CD8-positive, alpha-beta memory T cell (primary cell): ENCODE results near the gene TLE1. TPM values are rescaled to one million over a fixed set of nuclear protein-coding genes. Genes with fewer than 3 reads are reported as not detected.
A peak's percentile ranks its signal among the peaks of the same experiment; 100 is the strongest.

Source experiments
- CTCF ChIA-PET: fragments of 350-600 bp; sonication (Branson Sonifier 250); formaldehyde crosslinking; loops from one replicate; lab custom pipeline; 2021; ENCODE audit warnings: antibody characterized with exemption; lab: Charles Lee
- POLR2A ChIA-PET: fragments of 350-600 bp; sonication (Branson Sonifier 250); formaldehyde crosslinking; loops from one replicate; lab custom pipeline; 2021; ENCODE audit warnings: antibody characterized with exemption; lab: Charles Lee
- DNase-seq, 5 donors: peaks; one replicate each; pipeline versions ENCODE4 v3.0.0 to v3.0.0-alpha.2; 2020 to 2022; ENCODE audit warnings: mixed read lengths in 1 of 5
- H3K27ac ChIP-seq: one replicate; pipeline ENCODE4 v1.7.0; 2013; ENCODE audit warnings: low read depth, mild to moderate bottlenecking, low read length, moderate library complexity
- H3K27me3 ChIP-seq: 2 replicates; pipeline ENCODE4 v1.7.0; 2013; ENCODE audit warnings: low read length, mild to moderate bottlenecking; ENCODE audit not compliant: insufficient read depth, poor library complexity, severe bottlenecking
- H3K36me3 ChIP-seq: 2 replicates; pipeline ENCODE4 v1.7.0; 2013; ENCODE audit warnings: mild to moderate bottlenecking, low read length, moderate library complexity; ENCODE audit not compliant: insufficient read depth
- H3K4me1 ChIP-seq: 2 replicates; pipeline ENCODE4 v1.7.0; 2013; ENCODE audit warnings: mild to moderate bottlenecking, low read length, moderate library complexity; ENCODE audit not compliant: insufficient read depth
- H3K4me3 ChIP-seq: 2 replicates; pipeline ENCODE4 v1.7.0; 2013; ENCODE audit warnings: mild to moderate bottlenecking, low read length
- H3K9me3 ChIP-seq: 2 replicates; pipeline ENCODE4 v1.7.0; 2013; ENCODE audit warnings: mild to moderate bottlenecking, low read length
- H3K27ac Mint-ChIP-seq, 8 donors: one replicate each; pipeline ENCODE4 v1.8.0; 2020 to 2021; ENCODE audit warnings: mixed read lengths in 8 of 8, mild to moderate bottlenecking in 6 of 8, inconsistent platforms in 3 of 8, moderate library complexity in 3 of 8
- H3K27me3 Mint-ChIP-seq, 2 donors: one replicate each; pipeline ENCODE4 v1.8.0; 2020 to 2021; ENCODE audit warnings: mixed read lengths in 2 of 2, mild to moderate bottlenecking in 1 of 2, moderate library complexity in 1 of 2
- H3K36me3 Mint-ChIP-seq, 3 donors: one replicate each; pipeline ENCODE4 v1.8.0; 2020 to 2021; ENCODE audit warnings: mixed read lengths in 3 of 3, inconsistent platforms in 1 of 3, mild to moderate bottlenecking in 1 of 3
- H3K4me1 Mint-ChIP-seq, 3 donors: one replicate each; pipeline ENCODE4 v1.8.0; 2020 to 2021; ENCODE audit warnings: mixed read lengths in 3 of 3, inconsistent platforms in 1 of 3, mild to moderate bottlenecking in 1 of 3
- H3K4me3 Mint-ChIP-seq, 7 donors: one replicate each; pipeline ENCODE4 v1.8.0; 2020 to 2021; ENCODE audit warnings: mixed read lengths in 7 of 7, mild to moderate bottlenecking in 6 of 7, moderate library complexity in 4 of 7, inconsistent platforms in 2 of 7
- H3K9me3 Mint-ChIP-seq, 5 donors: one replicate each; pipeline ENCODE4 v1.8.0; 2020 to 2022; ENCODE audit warnings: mixed read lengths in 5 of 5, mild to moderate bottlenecking in 3 of 5, moderate library complexity in 2 of 5, inconsistent platforms in 1 of 5
- polyA plus RNA-seq: library from polyadenylated mRNA; unstranded; fragments of 300-500 nt; fragmentation: Illumina TruSeq; gene quantifications from one replicate; pipeline ENCODE4 v1.2.3, GENCODE V29; 2021
- total RNA-seq, 2 experiments: library from RNA; stranded (reverse); gene quantifications; one replicate each; pipeline ENCODE4 v1.2.3, GENCODE V29; 2021

The TLE1 gene
- total and polyA plus RNA-seq, 3 experiments from 2014 or later = 0.13 to 25.1 (median 0.33) TPM

DNA sequence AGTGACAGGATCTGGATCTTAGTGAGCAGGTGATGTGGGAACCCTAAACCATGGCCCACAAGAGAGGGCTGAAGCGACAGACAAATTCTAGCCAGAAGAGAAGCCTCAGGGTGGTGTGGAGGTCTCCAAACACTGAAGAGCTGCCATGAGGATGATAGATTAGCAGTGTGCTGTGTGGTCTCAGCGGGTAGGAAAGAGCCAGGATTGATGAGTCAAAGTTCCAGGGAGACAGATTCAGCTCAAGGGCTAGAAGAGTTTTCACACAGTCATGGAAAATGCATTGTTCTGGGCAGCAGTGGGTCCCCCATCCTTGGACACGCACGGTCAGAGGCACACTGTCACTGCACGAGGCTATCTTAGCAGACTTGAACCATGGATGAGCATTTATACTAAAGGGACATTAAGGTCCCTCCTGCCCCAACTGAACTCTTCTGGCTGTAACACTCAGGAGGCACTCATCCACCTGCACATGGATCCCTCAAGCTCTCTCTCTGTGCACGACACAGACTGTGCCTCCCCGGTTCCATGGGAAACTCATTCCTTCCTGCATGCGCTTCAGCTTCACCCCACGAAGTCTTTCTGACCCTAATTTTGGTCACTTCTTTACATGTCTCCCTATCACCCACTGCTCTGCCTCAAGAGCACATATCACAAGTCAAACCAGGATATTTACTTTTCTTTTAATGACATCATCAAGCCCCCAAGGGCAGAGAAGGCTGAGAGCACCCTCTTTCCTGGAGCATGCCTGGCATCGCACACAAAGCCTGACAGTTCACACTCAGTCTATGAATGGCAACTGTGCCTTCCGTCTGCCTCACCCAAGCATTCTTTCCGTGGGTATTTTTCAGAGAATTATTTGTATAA, 84.8 kb downstream of the TLE1 start:
- no peak overlapping the region for H3K4me3 ChIP-seq
- peaks cover 0 to 13% (median 0%) of the 10 kb centered on the region in 5 donors for H3K9me3 Mint-ChIP-seq
- peaks cover 0 to 14% (median 10%) of the 10 kb centered on the region in 3 donors for H3K36me3 Mint-ChIP-seq
- no peaks in the 10 kb centered on the region for H3K4me1 Mint-ChIP-seq
- ChIA-PET POLR2A (no interaction called here), CTCF (no interaction called here)
- no peaks in the 10 kb centered on the region for H3K27me3 ChIP-seq
- DNase-seq = no peak
- H3K9me3 ChIP-seq = no peaks in the 10 kb centered on the region
- no peaks in the 10 kb centered on the region for H3K36me3 ChIP-seq
- no peak overlapping the region for H3K4me3 Mint-ChIP-seq
- no peaks in the 10 kb centered on the region for H3K27me3 Mint-ChIP-seq
- H3K4me1 ChIP-seq = no peaks in the 10 kb centered on the region
- no peak overlapping the region for H3K27ac ChIP-seq
- H3K27ac Mint-ChIP-seq = peak overlapping the region in 2 of 8 donors; percentile 6 to 59

DNA sequence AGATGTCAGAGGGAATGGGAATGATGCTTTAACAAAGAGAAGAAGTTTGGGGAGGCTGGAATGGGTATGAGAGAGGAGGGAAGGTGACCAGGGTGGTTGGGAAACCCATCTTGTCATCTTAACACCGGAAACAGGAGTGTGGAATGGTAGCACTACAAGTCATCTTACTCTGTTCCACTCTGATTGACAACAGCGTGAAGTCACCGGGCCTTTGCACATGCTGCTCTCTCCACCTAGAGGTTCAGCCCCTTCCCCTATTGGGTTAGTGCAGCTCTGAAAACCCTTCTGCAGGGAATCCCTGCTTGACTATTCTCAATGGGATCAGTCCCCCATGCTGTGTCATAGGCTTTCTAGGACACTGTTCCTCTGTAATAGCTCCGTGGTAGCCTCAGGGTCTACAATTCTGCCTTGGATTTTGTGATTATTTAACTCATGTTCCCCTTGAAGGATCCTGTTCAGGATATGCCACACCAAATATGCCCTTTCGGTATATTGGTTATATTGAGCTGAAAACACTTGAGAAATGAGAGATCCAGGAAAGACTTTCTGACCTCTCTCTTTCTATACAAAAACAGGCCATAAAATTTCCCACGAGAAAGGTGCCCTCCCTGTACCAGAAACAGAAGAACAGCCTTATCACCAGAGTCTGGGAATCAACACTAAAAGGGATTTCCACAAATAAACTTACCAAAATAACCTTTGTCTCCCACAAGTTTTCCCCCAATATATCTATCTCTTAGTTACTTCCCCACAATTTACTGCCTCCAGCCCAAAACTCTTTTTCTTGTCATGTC, 86.3 kb downstream of the TLE1 start:
- Histone ChIP-seq H3K4me3 (no peak overlapping the region), H3K4me1 (no peaks in the 10 kb centered on the region), H3K9me3 (no peaks in the 10 kb centered on the region), H3K27me3 (no peaks in the 10 kb centered on the region), H3K36me3 (no peaks in the 10 kb centered on the region), H3K27ac (no peak overlapping the region)
- CTCF ChIA-PET = no interaction called here
- H3K4me1 Mint-ChIP-seq = peaks cover 0 to 7% (median 3%) of the 10 kb centered on the region in 3 donors
- peaks cover 0 to 13% (median 0%) of the 10 kb centered on the region in 5 donors for H3K9me3 Mint-ChIP-seq
- H3K27me3 Mint-ChIP-seq = no peaks in the 10 kb centered on the region
- POLR2A ChIA-PET = no interaction called here
- H3K27ac Mint-ChIP-seq = peak overlapping the region in 1 of 8 donors; percentile 5
- no peak for DNase-seq
- H3K4me3 Mint-ChIP-seq = no peak overlapping the region
- H3K36me3 Mint-ChIP-seq = peaks cover 0 to 14% (median 9%) of the 10 kb centered on the region in 3 donors

DNA sequence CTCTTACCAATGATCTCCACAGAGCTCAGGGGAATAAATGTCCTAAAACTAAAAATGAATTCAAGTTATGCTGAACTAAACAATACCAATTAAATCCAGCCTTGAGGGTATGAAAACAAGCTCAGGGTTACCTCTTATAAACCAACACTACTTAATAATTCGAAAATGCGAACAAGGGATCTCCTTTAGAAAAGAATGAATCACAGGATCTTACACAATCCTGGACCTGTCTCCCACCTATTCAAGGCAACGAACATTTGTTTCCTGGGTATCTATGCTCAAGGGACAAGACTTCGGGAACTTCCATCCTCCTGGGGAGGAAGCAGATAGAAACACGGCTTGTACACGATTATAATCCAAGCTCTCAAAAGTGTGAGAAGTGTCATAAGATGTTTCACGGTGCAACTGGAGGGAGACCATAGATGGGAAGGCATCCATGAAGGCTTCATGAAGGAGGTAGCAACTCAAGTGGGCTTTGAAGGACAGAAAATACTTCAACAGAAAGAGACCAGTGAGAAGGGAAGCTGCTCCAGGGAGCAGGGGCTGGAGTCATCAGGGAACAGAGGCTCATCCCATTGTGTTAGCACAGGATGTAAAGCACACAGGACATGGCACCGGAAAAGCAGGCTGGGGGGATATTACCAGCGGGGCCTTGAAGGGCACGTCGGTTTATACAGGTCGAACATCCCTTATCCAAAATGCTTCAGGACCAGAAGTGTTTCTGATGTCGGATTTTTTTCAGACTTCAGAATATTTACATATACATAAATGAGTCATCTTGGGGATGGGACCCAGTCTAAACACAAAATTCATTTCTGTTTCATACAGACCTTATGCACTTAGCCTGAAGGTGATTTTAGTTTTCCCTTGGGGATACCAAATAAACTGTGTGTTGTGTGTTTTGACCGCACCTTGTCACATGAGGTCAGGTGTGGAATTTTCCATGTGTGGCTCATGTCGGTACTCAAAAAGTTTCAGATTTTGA, 87.4 kb downstream of the TLE1 start:
- no peak for DNase-seq
- Mint-ChIP-seq H3K27ac (peak overlapping the region in 1 of 8 donors; percentile 36), H3K27me3 (no peaks in the 10 kb centered on the region), H3K36me3 (peaks cover 0 to 7% (median 6%) of the 10 kb centered on the region in 3 donors), H3K9me3 (peaks cover 0 to 9% (median 0%) of the 10 kb centered on the region in 5 donors), H3K4me1 (peaks cover 0 to 14% (median 10%) of the 10 kb centered on the region in 3 donors), H3K4me3 (no peak overlapping the region)
- Histone ChIP-seq H3K36me3 (no peaks in the 10 kb centered on the region), H3K9me3 (no peaks in the 10 kb centered on the region), H3K4me1 (no peaks in the 10 kb centered on the region), H3K27me3 (no peaks in the 10 kb centered on the region), H3K4me3 (no peak overlapping the region), H3K27ac (no peak overlapping the region)
- CTCF ChIA-PET = no interaction called here
- POLR2A ChIA-PET = no interaction called here

DNA sequence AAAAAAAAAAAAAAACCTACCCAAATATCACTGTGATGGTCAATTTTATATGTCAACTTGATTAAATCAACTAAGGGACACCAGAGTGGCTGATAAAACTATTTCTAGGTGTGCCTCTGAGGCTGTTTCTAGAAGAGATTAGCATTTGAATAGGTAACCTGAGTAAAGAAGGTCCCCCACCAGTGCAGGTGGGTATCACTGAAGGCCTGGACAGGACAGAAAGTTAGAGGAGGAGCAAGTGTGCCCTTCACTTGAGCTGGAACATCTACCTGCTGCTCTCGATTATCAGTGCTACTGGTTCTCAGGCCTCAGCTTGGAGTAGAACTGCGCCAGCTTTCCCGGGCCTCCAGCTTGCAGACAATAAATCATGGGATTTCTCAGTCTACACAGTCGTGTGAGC, 88.7 kb downstream of the TLE1 start:
- H3K27me3 ChIP-seq = no peaks in the 10 kb centered on the region
- H3K27ac ChIP-seq = no peak overlapping the region
- H3K9me3 Mint-ChIP-seq = peaks cover 0 to 6% (median 0%) of the 10 kb centered on the region in 5 donors
- no peaks in the 10 kb centered on the region for H3K9me3 ChIP-seq
- H3K36me3 Mint-ChIP-seq = peaks cover 0 to 7% (median 6%) of the 10 kb centered on the region in 3 donors
- no peak overlapping the region for H3K4me3 ChIP-seq
- H3K4me1 Mint-ChIP-seq = peaks cover 0 to 23% (median 17%) of the 10 kb centered on the region in 3 donors
- H3K4me1 ChIP-seq = no peaks in the 10 kb centered on the region
- H3K4me3 Mint-ChIP-seq = no peak overlapping the region
- H3K27ac Mint-ChIP-seq = no peak overlapping the region
- ChIA-PET POLR2A (no interaction called here), CTCF (no interaction called here)
- no peak for DNase-seq
- H3K27me3 Mint-ChIP-seq = no peaks in the 10 kb centered on the region
- no peaks in the 10 kb centered on the region for H3K36me3 ChIP-seq

GRCh38 chr9:81599837-81600236, 89.5 kb downstream of the TLE1 start:
- H3K4me3 Mint-ChIP-seq = no peak overlapping the region
- H3K27me3 Mint-ChIP-seq = no peaks in the 10 kb centered on the region
- H3K4me1 Mint-ChIP-seq = peaks cover 0 to 23% (median 17%) of the 10 kb centered on the region in 3 donors
- peak overlapping the region in 3 of 8 donors; percentile 33 to 39 (median 34) for H3K27ac Mint-ChIP-seq
- H3K9me3 Mint-ChIP-seq = peaks cover 0 to 2% (median 0%) of the 10 kb centered on the region in 5 donors
- Histone ChIP-seq H3K27ac (no peak overlapping the region), H3K4me1 (no peaks in the 10 kb centered on the region), H3K4me3 (no peak overlapping the region), H3K9me3 (no peaks in the 10 kb centered on the region), H3K36me3 (no peaks in the 10 kb centered on the region), H3K27me3 (no peaks in the 10 kb centered on the region)
- no peak for DNase-seq
- ChIA-PET CTCF (no interaction called here), POLR2A (no interaction called here)
- H3K36me3 Mint-ChIP-seq = peaks cover 0 to 4% (median 3%) of the 10 kb centered on the region in 3 donors

GRCh38 chr9:81598811-81599210, 90.5 kb downstream of the TLE1 start:
- Mint-ChIP-seq H3K4me1 (peaks cover 0 to 23% (median 17%) of the 10 kb centered on the region in 3 donors), H3K36me3 (peaks cover 0 to 4% (median 0%) of the 10 kb centered on the region in 3 donors), H3K4me3 (no peak overlapping the region), H3K9me3 (peaks cover 0 to 2% (median 0%) of the 10 kb centered on the region in 5 donors), H3K27me3 (no peaks in the 10 kb centered on the region), H3K27ac (peak overlapping the region in 1 of 8 donors; percentile 39)
- H3K4me1 ChIP-seq = no peaks in the 10 kb centered on the region
- no peak for DNase-seq
- H3K27me3 ChIP-seq = no peaks in the 10 kb centered on the region
- H3K36me3 ChIP-seq = no peaks in the 10 kb centered on the region
- no peak overlapping the region for H3K27ac ChIP-seq
- POLR2A ChIA-PET = no interaction called here
- H3K4me3 ChIP-seq = no peak overlapping the region
- no peaks in the 10 kb centered on the region for H3K9me3 ChIP-seq
- CTCF ChIA-PET = interaction anchor here (0.9 kb wide), 1 partner anchor 39 kb away, joined by 3 read pairs; no protein-coding TSS in a partner anchor

DNA sequence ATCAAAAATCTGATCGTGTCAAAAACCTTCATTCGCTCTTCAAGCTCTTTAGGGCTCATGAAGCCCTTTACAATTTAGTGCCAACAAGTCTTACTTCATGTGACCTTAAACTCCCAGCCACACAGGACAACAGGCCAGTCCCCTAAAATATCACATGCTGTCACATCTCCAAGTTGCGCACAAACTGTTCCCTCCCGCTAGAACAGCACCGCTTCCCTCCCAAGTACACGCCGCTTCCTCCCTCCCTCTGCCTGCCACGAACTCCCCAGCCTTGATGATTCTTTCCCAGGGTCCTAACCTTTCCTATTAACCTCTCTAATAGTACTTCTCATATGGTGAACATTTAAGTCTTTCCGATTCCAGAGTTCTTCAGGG, 91.2 kb downstream of the TLE1 start:
- POLR2A ChIA-PET = no interaction called here
- Mint-ChIP-seq H3K27me3 (no peaks in the 10 kb centered on the region), H3K4me1 (peaks cover 0 to 23% (median 17%) of the 10 kb centered on the region in 3 donors), H3K36me3 (peaks cover 0 to 4% (median 0%) of the 10 kb centered on the region in 3 donors), H3K4me3 (peak overlapping the region in 4 of 7 donors; percentile 2 to 70 (median 19)), H3K9me3 (peaks cover 0 to 2% (median 0%) of the 10 kb centered on the region in 5 donors), H3K27ac (peak overlapping the region in 6 of 8 donors; percentile 10 to 78 (median 70))
- Histone ChIP-seq H3K36me3 (no peaks in the 10 kb centered on the region), H3K27me3 (no peaks in the 10 kb centered on the region), H3K4me3 (no peak overlapping the region), H3K9me3 (no peaks in the 10 kb centered on the region), H3K27ac (no peak overlapping the region), H3K4me1 (no peaks in the 10 kb centered on the region)
- DNase-seq = no peak
- CTCF ChIA-PET = interaction anchor here (0.9 kb wide), 1 partner anchor 40 kb away, joined by 3 read pairs; no protein-coding TSS in a partner anchor
